ENCODE results near the gene COL6A2. TPM values are rescaled to one million over a fixed set of nuclear protein-coding genes. Genes with fewer than 3 reads are reported as not detected.

COL6A2 gene
- total RNA-seq, 1 experiment from 2014 or later: 22.0 TPM

GRCh38 chr21:46065914-46066551, 31.9 kb upstream of the COL6A2 start:
- no peaks in the 10 kb centered on the region for H3K27me3 ChIP-seq (ENCODE audit: insufficient read depth, low read depth)
- no peak overlapping the region for H2AFZ ChIP-seq
- H3K4me3 ChIP-seq: no peak overlapping the region
- TF ChIP-seq EZH2 (IDR thresholded peaks at IDR 0.05; ENCODE audit: low read depth): no peak
- ChIA-PET POLR2A (ENCODE audit: unreplicated experiment) (no interaction called here), CTCF (no interaction called here)
- intact Hi-C loops (cut with micrococcal nuclease; ENCODE audit: unreplicated experiment): no loop called here
- H3F3A ChIP-seq (ENCODE audit: insufficient read depth, low read depth): peaks cover 13% of the 10 kb centered on the region
- no peak overlapping the region; the same call in 1 of the 2 replicates for H3K27ac ChIP-seq
- no peaks in the 10 kb centered on the region for H4K20me1 ChIP-seq (ENCODE audit: insufficient read depth)
- H3K36me3 ChIP-seq (ENCODE audit: low read depth): no peaks in the 10 kb centered on the region
- no TSS peak for BruUV-seq (replicated peaks)
- no peaks in the 10 kb centered on the region for H3K79me2 ChIP-seq (ENCODE audit: low read depth)
- H3K9me2 ChIP-seq (ENCODE audit: insufficient read depth): no peaks in the 10 kb centered on the region
- 0 out of 2 replicates have a peak, but pooled peaks cover 6% of the 10 kb centered on the region for H3K9me3 ChIP-seq (ENCODE audit: insufficient read depth, low read depth)
- peaks cover 25% of the 10 kb centered on the region for H3K4me1 ChIP-seq (replicated peaks; ENCODE audit: insufficient read depth)
- no peak for DNase-seq
- peak overlapping the region; percentile 51 for H3K4me2 ChIP-seq

GRCh38 chr21:46066591-46067331, 31.2 kb upstream of the COL6A2 start:
- CTCF ChIA-PET: no interaction called here

GRCh38 chr21:46067505-46068201, 30.3 kb upstream of the COL6A2 start:
- BruUV-seq (replicated peaks): no TSS peak
- intact Hi-C loops (cut with micrococcal nuclease; ENCODE audit: unreplicated experiment): no loop called here
- Histone ChIP-seq H3K27ac (no peak overlapping the region), H3K4me2 (no peak overlapping the region), H3K4me3 (no peak overlapping the region), H3K9me3 (ENCODE audit: insufficient read depth, low read depth) (no peaks in the 10 kb centered on the region), H3K9me2 (ENCODE audit: insufficient read depth) (no peaks in the 10 kb centered on the region), H3K4me1 (replicated peaks; ENCODE audit: insufficient read depth) (peaks cover 12% of the 10 kb centered on the region), H3K27me3 (ENCODE audit: insufficient read depth, low read depth) (no peaks in the 10 kb centered on the region), H4K20me1 (ENCODE audit: insufficient read depth) (no peaks in the 10 kb centered on the region), H3F3A (ENCODE audit: insufficient read depth, low read depth) (no peaks in the 10 kb centered on the region), H2AFZ (no peak overlapping the region), H3K79me2 (ENCODE audit: low read depth) (no peaks in the 10 kb centered on the region), H3K36me3 (ENCODE audit: low read depth) (no peaks in the 10 kb centered on the region)
- no peak for DNase-seq
- CTCF ChIA-PET: no interaction called here
- TF ChIP-seq EZH2 (IDR thresholded peaks at IDR 0.05; ENCODE audit: low read depth) (no peak), CTCF (conservative IDR thresholded peaks at IDR 0.05) (no peak)
- POLR2A ChIA-PET (ENCODE audit: unreplicated experiment): interaction anchor here (0.6 to 0.7 kb wide), 2 partner anchors 217 to 1266 kb away, joined by 3 to 12 read pairs; partner anchors contain the start of gene UBE2G2

More at GRCh38 chr21:46066591-46067331, 31.2 kb upstream of the COL6A2 start:
- Histone ChIP-seq H3K9me3 (ENCODE audit: insufficient read depth, low read depth) (0 out of 2 replicates have a peak, but pooled peaks cover 6% of the 10 kb centered on the region), H3K9me2 (ENCODE audit: insufficient read depth) (no peaks in the 10 kb centered on the region), H3K4me3 (no peak overlapping the region), H4K20me1 (ENCODE audit: insufficient read depth) (no peaks in the 10 kb centered on the region), H3K27me3 (ENCODE audit: insufficient read depth, low read depth) (no peaks in the 10 kb centered on the region), H2AFZ (no peak overlapping the region), H3K4me1 (replicated peaks; ENCODE audit: insufficient read depth) (peaks cover 18% of the 10 kb centered on the region), H3K36me3 (ENCODE audit: low read depth) (no peaks in the 10 kb centered on the region), H3K79me2 (ENCODE audit: low read depth) (no peaks in the 10 kb centered on the region), H3K4me2 (no peak overlapping the region), H3K27ac (no peak overlapping the region), H3F3A (ENCODE audit: insufficient read depth, low read depth) (peaks cover 5% of the 10 kb centered on the region; the same call in 1 of the 2 replicates)
- DNase-seq: no peak
- POLR2A ChIA-PET (ENCODE audit: unreplicated experiment): interaction anchor here (0.6 to 0.7 kb wide), 2 partner anchors 216 to 1265 kb away, joined by 3 to 12 read pairs; partner anchors contain the start of gene UBE2G2
- no TSS peak for BruUV-seq (replicated peaks)
- TF ChIP-seq CTCF (conservative IDR thresholded peaks at IDR 0.05) (no peak), EZH2 (IDR thresholded peaks at IDR 0.05; ENCODE audit: low read depth) (no peak)
- intact Hi-C loops (cut with micrococcal nuclease; ENCODE audit: unreplicated experiment): no loop called here
